ENCODE results near the gene WDR37. TPM values are rescaled to one million over a fixed set of nuclear protein-coding genes. Genes with fewer than 3 reads are reported as not detected.
"Not testable (repeated sequence)": the region's sequence is repeated elsewhere in the genome, so short reads cannot be mapped to it uniquely, and the experiment has no call there.

Gene WDR37
- total RNA-seq, 1 donor from 2014 or later: 8.3 TPM

DNA sequence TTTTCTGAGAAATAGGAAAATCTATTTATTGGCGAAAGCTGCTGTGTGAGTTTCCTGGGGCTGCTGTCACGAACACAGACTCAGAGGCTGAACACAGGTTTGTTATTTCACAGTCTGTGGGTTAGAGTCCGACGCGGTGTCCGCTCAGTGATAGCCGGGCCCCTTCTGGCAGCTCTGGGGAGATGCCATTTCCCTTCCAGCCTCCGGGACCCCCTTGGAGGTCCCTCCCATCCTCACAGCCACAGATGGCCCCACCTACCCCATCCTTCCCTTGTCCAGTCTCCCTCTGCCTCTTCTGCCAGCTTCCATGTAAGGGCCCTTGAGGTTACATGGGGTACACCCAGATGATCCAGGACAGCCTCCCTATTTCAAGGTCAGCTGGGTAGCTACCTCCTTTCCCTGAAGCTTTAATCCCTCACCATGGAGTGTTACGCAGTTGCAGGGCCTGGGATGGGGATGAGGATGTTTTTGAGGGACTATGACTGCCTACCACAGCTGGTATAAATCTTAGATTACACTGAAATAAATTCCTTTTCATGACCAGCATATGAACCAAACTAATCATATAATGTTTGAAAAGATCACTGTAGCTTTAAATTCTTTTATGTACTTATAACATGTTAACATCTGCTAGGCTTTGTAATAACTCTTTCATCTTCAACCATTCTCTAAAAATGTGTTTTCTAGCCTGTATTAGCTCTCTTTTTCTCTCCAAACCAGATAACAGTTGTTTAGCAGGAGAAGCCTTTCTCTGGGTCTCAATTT lies 98.5 kb downstream of the WDR37 start:
- DNase-seq: no peak

DNA sequence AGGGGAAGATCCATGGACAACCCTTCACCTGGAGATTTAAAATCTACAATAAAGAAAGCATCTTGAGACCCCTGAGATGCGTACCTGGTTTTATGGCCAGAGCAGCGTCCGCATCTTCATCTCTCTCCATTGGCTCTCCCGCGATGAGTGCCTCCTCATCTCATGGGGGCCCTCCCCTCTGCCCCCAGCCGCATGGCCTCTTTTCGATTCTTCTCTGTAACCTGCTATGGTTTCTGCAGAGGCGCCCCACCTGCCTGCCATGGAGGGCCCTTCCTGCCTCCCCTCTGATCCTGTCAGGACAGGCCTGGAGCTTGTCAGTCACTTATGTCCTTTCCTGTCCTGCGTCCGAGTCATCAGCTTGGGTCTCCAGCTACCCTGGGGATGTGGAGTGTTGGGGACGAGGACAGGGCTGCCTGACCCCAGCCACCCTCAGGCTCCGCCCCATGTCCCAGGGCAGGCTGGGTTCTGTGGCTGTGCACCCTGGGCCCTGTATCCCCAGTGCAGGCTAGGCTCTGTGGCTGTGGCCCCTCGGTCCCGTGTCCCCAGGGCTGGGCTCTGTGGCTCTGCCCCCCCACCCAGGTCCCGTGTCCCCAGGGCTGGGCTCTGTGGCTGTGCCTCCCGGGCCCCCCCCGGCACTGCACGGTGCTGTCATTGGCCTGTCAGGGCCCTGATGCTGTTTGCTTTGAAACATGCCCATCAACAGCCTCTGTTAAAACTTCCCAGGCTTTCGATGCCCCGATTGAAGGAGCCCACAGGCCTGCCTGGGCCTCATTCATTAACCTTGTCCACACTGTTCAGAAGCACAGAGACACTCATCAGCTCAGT lies 99.8 kb downstream of the WDR37 start:
- no peak for DNase-seq

DNA sequence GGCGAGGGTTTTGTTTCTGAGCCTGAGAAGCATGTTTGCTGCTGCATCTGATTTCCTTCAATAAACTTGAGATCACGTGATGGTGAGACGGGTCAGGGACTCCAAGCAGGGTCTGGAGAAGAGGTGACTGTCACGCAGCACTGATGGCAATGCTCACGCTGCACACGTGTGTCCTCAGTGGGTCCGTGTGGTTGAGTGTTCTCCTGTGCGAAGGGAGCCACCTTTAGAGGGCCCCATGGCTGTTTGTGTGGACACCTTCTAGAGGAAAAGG lies 100.4 kb downstream of the WDR37 start:
- DNase-seq: no peak

DNA sequence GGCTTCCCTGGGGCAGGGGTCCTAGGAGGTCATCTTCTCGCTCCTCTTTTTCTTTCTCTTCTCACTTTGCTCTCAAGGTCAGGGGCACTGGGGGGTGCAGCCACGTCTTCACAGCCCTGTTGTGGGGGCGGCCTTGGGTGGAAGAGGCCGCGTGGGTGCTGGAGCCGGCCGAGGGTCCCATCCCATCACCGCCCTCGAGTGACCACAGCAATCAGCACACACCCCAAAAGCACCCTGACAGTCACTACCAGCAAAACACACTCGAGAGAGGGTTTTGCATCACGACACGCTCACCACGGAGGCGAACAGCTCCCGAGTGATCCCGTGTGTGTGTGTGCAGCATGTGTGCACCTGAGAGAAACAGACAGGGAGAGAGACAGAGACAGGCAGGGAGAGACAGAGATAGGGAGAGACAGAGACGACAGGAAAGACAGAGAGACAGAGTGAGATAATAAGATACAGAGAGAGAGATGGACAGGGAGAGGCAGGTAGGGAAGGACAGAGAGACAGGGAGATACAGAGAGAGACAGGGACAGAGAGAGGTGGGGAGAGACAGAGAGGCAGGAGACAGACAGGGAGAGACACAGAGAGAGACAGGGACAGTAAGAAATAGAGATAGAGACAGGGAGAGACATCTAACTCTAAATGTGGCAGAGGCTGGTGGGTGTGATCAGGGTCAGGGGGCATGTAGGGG lies 100.9 kb downstream of the WDR37 start:
- no peak for DNase-seq

DNA sequence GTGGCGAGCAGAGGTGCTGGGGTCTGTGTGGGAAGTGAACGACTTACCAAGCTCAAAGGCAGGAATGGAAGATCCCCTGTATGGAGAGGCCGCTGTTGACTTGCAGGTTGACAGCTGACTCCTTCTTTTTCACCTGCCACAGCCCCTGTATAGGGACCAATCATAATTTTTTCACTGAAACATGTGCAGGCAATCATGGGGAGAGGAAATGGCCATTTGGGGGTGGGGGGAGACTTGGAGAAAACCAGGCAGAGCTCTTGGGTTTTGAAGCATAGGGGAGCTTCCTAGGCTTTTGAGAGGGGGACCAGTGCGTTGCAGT lies 101.4 kb downstream of the WDR37 start:
- no peak for DNase-seq

DNA sequence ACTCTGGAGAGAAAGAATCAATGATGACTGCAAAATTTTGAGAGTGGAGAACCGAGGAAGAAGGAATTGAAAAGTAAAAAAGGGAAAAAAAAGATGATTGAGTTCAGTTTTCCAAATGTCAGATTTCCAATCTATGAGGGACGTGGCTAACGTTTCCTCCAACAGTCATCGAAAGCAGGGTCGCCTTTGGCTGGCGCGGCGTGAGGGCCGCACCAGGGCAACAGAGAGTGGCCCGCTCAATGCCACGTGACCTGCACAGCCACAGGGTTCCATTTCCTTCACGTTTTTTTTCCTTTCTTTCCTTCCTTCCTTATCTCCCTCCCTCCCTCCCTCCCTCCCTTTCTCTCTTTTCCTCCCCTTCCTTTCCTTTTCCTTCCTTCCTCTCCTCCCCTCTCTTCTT lies 101.9 kb downstream of the WDR37 start:
- DNase-seq: no peak

DNA sequence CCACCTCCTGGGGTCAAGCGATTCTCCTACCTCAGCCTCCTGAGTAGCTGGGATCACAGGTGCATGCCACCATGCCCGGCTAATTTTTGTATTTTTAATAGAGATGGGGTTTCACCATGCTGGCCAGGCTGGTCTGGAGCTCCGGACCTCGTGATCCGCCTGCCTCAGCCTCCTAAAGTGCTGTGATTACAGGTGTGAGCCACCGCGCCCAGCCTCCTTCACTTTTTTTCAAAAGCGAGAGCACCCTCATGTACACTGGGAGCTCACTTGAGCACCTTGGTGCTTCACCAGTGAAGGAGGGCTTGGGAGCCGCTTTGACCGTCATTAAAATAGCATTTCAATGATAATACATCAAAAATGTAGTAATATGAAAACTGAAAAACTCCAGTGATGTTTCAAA lies 102.4 kb downstream of the WDR37 start:
- DNase-seq: not testable (repeated sequence)

DNA sequence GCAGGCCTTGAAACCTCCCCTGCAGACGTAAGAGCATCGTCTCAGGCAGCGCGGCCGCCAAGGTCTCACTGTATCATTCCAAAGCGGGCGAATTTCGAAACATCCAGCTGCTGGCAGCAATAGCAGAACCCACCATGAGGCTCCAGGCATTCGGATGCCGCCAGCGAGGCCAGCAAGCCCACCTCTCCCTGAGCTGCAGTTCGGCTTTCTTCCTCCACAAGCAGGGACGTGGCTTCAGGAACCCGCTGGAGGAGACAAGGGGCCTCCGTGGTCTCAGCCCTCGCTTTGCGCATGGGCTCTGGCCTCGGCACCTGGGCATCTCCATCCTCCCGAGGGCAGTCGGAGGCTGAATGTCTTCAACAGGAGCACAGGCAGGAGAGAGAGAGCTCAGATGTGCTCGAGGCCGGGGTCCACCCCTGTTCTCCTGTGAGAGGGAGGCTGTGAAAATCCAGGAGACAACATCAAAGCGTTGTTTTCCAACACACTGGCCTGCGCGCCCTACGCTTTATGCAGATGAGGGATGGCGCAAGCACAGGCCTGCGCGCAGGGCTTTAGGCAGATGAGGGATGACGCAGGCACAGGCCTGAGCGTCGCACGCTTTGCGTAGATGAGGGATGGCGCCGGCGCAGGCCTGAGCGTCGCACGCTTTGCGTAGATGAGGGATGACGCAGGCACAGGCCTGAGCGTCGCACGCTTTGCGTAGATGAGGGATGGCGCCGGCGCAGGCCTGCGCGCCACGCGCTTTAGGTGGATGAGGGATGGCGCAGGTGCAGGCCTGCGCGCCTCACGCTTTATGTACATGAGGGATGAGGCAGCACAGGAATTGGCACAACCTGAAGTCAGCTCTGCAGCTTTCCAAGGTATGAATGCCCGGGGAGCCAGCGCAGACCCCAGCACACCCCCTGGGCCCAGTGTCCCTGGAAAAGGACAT lies 103.2 kb downstream of the WDR37 start:
- DNase-seq: no peak

DNA sequence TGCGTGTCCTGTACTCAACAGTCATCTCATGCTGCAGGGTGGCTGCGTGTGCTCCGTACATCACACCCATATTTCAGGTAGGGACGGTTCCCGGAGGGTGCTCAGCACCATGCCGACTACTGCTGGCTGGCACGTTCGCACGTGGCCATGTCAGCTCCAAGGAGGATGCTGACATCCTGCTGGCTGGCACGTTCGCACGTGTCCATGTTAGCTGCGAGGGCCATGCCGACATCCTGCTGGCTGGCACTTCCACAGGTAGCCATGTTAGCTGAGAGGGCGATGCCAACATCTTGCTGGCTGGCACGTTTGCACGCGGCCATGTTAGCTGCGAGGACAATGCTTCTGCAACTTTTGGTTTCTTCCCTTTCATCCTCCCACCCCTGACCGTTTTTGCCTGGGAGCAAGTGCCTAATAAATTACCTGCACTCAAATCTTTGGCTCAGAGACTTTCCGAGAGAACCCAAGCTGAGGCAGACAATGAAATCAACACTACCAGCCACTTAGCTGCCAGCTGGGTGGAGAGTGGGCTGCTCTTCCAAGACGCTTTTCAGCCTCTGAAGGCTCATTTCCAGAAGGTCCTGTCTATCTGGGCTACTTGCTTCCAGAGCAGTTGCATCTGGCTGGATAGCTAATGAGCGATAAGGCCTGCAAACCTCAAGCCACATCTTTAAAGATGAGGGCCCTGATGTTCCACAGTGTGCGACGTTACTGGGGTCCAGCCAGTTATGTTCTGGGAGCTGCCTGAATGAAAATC lies 104.6 kb downstream of the WDR37 start:
- DNase-seq: no peak

DNA sequence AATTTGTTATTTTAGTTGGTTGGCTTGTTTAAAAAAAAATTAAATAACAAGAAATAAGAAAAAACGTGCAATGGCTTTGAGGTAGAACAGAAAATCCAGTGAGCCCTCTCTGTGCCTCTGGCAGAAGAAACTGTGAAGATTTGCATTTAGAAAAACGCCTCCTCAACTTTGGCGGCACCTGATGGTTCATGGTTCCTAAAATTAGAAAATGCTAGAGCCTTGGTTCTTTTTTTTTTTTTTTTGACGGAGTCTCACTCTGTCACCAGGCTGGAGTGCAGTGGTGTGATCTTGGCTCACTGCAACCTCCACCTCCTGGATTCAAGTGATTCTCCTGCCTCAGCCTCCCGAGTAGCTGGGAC lies 105.1 kb downstream of the WDR37 start:
- DNase-seq: not testable (repeated sequence)

DNA sequence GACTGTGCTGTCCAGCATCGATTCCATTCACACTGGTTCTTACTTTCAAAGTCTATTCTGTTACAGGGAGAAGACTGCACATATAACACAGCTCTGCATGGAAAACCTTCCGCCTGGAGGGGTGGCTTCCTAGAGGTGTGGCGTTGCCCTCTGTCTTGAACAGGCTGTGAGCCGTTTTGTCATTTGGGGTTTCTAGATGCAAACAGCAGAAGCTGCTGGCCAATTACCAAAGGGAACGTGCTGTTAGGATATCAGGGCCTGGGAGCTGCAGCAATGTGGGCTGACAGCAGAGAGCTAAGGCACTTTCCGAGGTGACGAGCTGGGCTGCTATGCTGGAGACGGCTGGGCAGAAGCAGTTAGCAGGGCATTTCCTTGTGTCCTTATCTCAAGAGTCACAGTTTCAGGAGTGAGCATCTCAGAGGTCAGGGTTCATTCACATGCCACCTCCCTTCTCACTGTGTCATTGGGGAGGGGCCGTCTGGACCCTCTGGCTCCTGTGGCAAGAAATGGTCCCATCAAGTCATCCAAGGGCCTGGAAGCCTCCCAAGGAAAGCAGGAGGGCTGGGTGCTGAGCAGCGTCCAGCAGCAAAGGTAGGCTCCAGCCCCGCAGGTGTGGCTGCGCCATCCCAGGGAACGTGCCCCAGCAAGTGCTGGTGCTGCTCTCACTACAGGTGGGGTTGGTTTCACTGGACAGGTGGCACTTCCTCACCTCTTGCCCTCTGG lies 106.5 kb downstream of the WDR37 start:
- DNase-seq: no peak

DNA sequence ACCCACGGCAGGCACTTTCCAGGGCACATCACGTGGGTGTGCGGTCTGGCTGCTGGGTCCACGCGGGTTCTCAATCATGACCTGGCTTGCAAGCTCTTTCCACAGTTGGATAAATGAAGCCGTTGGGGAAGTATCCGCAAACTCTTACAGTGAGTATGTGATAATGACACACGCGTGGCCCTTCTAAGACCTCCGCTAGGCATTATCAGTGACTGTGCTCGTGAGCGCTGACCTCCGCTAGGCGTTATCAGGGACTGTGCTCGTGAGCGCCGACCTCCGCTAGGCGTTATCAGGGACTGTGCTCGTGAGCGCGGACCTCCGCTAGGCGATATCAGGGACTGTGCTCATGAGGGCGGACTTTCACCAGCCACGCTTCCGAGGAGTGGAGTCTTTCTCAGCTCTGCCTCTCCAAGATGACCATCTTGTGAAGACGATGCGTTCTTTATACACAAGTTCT lies 107.0 kb downstream of the WDR37 start:
- no peak for DNase-seq

DNA sequence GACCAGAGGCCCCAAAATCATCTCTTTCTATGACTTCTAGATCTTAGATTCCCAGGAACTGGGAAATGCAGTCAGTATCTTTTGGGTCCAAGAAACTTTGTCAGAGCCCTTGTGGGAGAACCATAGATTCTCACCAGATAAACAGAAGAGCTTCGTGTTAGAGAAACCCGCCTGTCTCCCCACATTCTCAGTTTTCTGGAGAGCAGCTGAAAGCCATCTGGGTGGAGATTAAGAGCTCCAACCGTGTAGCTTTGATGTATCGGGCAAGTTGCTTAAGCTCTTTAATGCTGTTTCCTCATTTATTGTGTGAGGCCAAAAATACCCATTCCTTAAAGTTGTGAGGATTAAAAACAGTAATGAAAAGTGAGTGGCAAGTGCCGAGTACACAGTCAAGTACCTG lies 107.6 kb downstream of the WDR37 start:
- DNase-seq: no peak

DNA sequence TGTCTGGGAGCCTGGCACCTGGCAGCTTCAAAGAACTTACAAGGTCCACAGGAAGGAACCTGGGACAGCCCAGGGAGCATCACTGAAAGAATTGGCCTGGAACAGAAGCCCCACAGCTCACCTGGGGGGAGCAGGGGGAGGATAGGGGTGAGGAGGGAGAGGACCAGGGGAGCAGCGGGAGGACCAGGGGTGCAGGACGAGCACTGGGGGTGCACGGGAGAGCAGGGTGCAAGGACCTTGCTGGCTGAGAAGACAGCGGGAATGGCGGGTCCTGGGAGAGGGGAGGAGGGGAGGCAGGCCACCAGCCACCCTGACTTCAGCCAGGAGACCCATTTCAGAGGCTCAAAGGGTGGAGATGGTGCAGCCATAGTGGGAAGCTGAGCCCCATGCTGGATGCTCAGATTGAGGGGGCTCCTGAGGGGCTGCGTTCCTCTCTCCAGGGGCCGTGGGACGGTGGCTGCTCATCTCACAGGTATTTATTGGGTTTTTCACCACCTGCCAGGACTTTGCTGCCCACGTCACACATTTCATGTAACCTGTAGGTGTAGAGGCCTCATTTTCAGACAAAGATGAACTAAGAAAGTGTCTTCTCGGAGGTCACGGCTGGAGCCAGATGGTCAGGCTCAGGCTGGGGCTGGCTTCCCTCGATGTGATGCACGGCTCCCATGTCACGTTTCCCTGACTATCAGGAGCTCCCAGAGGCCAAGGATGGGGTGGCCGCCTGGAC lies 110.1 kb downstream of the WDR37 start:
- DNase-seq: no peak

DNA sequence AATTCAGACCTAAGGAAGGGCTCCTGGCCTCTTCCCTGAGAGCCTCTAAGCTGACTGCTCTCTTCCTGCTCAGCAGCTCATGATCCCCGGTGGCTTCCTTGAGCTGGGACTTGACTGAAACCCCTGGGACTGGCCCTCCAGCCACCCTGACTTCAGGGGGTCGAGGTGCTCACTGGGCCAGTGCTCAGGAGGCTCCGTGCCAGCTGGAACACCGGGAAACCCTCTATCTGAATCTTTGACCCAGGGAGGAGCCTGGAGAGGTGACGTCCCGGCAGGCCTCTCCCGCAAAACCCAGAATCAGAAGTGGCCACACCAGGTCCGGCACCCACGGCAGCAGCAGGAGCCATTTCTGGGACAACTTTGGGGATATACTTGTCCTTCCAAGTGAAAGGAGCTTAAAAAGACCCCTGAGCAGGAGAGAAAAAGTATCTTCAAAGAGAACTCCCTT lies 110.7 kb downstream of the WDR37 start:
- no peak for DNase-seq

DNA sequence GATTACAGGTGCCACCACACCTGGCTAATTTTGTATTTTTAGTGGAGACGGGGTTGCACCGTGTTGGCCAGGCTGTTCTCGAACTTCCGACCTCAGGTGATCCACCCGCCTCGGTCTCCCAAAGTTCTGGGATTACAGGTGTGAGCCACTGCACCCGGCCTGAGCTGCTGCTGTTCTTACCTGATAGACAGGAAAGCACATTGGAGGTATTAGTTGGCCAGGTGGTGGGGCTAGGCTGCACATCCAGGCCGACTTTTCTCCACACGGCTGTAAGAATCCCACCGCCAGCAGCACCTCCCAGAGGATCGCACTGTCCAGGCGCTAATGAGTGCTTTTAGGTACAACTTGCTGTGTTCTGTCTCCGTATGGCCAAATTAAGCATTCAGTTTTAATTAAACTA lies 112.6 kb downstream of the WDR37 start:
- no peak for DNase-seq

DNA sequence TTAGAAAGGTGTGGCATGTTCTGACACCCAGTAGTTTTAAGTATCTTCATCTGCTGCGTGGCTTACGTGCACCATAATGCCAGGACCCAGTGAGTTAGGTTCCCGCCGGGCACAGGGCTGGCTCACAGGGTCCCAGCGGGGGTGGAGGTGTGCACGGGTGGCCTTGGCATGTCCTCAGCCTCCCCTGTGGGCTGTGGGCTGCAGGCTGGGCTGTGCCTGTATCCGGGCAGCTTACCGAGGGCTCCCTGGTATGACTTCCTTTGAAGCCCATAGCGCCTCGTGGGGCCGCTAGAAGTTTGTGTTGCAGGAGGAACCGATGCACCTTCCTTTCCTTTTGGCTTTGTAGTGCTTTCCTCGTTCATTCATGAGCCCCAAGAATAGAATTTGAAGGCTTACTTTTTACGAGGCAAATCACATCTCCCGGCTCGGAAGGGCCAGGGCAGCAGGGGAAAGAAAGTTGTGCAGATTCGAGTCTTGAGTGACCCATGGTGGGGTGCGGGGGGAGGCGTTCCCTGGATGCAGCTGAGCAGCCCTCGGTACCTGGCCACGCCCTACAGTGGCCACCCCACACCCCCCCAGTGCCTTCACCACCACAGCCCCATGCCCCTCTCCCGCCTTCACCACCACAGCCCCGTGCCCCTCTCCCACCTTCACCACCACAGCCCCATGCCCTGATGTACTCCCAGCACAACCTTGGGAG lies 113.2 kb downstream of the WDR37 start:
- DNase-seq: no peak

DNA sequence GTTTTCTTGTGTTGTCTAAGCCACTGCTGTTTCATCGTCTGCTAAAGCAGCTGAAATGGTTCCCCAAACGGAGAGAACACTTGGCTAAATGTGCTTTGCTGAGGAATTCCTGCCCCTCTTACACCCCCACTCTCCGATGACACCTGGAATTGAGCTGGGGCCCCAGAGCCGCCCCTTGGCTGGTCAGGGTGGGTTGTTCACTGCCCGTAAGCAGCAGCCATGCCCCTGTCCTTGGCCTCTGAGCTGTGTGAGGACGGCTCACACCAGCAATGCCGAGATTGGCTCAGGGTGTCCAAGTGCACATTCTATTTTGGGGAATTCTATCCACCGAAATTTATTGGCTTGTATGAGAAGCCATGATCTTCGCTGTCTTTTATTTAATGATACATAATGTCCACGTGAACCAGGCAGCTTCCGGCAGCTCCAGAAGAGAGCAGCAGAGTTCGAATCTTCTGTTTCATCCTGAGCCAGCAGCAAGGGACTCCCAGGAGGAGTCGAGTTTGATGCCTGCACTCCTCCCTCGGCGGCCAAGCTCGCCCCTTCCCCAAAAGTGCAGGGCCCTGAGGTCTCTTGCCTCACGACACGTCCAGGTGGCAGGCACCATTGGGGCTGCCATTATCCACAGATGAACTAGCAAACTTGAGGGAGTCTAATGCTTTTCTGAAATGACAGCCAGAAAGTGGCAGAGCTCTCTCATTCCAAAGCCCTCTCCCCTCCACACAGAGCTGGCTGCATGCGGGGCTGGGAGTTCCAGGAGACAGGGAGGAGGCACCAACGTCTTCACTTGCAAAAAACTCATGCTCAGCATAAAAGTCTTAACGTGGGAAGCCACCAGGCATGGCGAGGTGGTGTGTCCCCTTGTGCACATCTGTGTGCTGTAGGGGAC lies 114.0 kb downstream of the WDR37 start:
- DNase-seq: no peak

DNA sequence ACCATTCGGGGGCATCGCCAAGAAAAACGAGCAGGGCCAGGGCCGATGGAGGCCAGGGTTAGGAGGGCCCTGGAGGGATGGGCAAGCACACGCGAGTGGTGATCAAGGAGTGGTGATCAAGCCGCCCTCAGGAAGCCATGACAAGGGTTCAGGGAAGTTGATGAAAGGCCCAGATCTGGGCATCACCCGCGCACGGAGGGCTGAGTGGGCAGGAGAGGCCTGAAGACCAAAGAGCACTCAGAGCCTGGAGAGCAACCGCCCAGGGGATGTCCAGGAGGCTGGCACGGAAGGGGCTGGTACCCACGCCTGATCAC lies 114.6 kb downstream of the WDR37 start:
- no peak for DNase-seq
